ACC112 (cell line): ENCODE data around the gene ZNF236.

Experiments used
- H2AFZ ChIP-seq: fragments of 200-600 bp; sonication (generic); one replicate; pipeline ENCODE4 v1.6.0; 2017; ENCODE audit warnings: antibody characterized with exemption, low read length; ENCODE audit not compliant: unreplicated experiment
- H3K27ac ChIP-seq: fragments of 200-600 bp; sonication (generic); 2 replicates; pipeline ENCODE4 v1.5.1; 2014; ENCODE audit warnings: low read depth, mild to moderate bottlenecking, antibody characterized with exemption, low read length, moderate library complexity
- H3K27me3 ChIP-seq: fragments of 200-600 bp; sonication (generic); 2 replicates; pipeline ENCODE4 v1.6.1; 2014; ENCODE audit warnings: mild to moderate bottlenecking, antibody characterized with exemption, low read length, moderate library complexity, mixed read lengths; ENCODE audit not compliant: insufficient read depth
- H3K36me3 ChIP-seq: fragments of 200-600 bp; sonication (generic); 2 replicates; pipeline ENCODE4 v1.6.1; 2016; ENCODE audit warnings: mild to moderate bottlenecking, antibody characterized with exemption, low read length, moderate library complexity, mixed read lengths; ENCODE audit not compliant: insufficient read depth
- H3K4me1 ChIP-seq: fragments of 200-600 bp; sonication (generic); one replicate; pipeline ENCODE4 v1.6.1; 2016; ENCODE audit warnings: low read length, mixed read lengths; ENCODE audit not compliant: insufficient read depth, unreplicated experiment, control insufficient read depth
- H3K4me3 ChIP-seq: fragments of 200-600 bp; sonication (generic); 2 replicates; pipeline ENCODE4 v1.5.1; 2014; ENCODE audit warnings: mild to moderate bottlenecking, low read depth, low read length
- H3K79me2 ChIP-seq: fragments of 200-600 bp; sonication (generic); one replicate; pipeline ENCODE4 v1.6.0; 2016; ENCODE audit warnings: low read length; ENCODE audit not compliant: control insufficient read depth, unreplicated experiment, insufficient read depth

Gene ZNF236

DNA sequence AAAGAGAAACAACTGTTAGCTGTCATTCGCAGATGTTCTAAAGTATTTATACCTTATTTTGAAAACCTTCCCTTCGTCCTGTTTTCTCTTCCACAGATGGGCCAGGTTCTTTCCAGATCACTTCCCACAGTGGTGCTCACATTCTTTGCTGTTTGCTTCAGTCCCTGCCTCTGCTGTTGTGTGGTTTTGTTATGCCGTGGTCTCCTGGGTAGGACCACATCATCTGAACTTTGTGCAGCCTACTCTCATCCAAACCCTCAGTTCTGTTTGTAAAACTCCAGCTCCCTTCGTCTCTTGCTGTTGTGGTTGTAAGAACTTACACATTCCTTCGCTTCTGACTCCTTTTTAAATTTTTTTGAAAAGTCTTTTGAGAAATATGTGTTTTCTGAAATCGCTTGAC, 38.1 kb downstream of the ZNF236 start:
- Histone ChIP-seq H3K4me3 (no peak overlapping the region), H3K27ac (no peak overlapping the region), H3K36me3 (no peaks in the 10 kb centered on the region), H3K79me2 (no peaks in the 10 kb centered on the region), H3K4me1 (no peaks in the 10 kb centered on the region), H3K27me3 (no peaks in the 10 kb centered on the region), H2AFZ (no peak overlapping the region)

DNA sequence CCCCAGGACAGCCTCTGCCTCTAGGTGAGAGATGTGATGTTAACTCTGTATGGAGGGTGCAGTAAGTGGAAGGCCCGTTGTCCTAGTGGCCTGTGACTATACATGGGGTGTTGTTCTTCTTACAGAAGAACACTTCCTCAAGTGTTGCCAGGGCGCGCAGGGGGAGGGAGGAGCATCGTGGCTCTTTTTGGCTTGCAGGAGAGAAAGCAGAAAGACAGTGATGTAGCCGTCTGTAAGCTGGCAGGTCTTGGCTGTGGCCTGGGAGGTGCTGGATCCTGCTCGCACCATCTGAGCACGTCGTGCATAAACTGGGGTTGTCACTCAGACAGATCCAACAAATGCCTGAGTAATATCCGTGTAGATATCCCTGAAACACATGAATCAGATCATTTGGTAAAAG, 44.3 kb downstream of the ZNF236 start:
- Histone ChIP-seq H3K27me3 (no peaks in the 10 kb centered on the region), H3K4me1 (no peaks in the 10 kb centered on the region)

DNA sequence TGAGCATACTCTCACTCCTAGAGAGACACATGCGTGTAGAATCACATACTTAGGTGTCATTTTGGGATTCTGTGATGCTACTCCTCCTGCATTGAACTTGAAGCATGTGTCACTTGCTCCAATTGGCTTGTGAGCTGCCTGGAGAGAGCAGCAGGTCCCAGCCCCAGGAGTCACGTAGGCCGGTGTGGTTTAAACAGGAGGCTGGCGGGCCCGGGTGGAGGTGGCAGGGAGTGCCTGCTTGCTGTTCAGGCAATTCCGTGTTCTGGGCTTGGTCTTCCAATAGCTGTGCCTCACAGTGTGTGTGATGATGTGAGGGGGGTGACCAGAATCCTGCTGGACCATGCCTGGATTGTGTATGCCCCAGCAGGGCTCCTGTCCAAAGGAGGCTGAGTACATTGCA, 51.0 kb downstream of the ZNF236 start:
- Histone ChIP-seq H3K36me3 (peaks cover under 1% of the 10 kb centered on the region; the same call in 1 of the 2 replicates), H3K79me2 (no peaks in the 10 kb centered on the region)

More for the DNA sequence above, 44.3 kb downstream of the ZNF236 start:
- Histone ChIP-seq H3K27ac (no peak overlapping the region), H2AFZ (no peak overlapping the region), H3K4me3 (no peak overlapping the region), H3K36me3 (0 out of 2 replicates have a peak, but pooled peaks cover 3% of the 10 kb centered on the region), H3K79me2 (no peaks in the 10 kb centered on the region)

DNA sequence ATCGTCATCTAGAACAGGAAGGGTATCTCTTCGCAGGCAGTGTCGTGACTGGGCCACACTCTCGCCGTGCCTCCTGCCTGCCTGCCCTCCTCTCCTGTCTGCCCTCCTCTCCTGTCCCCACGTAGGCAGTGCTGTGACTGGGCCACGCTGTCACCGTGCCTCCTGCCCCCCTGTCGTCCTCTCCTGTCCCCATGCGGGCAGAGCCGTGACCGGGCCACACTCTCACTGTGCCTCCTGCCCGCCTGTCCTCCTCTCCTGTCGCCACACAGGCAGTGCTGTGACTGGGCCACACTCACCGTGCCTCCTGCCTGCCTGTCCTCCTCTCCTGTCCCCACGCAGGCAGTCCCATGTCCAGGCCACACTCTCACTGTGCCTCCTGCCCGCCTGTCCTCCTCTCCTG, 51.4 kb downstream of the ZNF236 start:
- Histone ChIP-seq H3K36me3 (peaks cover 2% of the 10 kb centered on the region; the same call in 1 of the 2 replicates), H3K4me1 (no peaks in the 10 kb centered on the region), H3K27me3 (no peaks in the 10 kb centered on the region), H3K27ac (no peak overlapping the region), H3K79me2 (no peaks in the 10 kb centered on the region), H3K4me3 (no peak overlapping the region), H2AFZ (no peak overlapping the region)

More for the DNA sequence above, 51.0 kb downstream of the ZNF236 start:
- H3K27me3 ChIP-seq = no peaks in the 10 kb centered on the region
- H2AFZ ChIP-seq = no peak overlapping the region
- no peaks in the 10 kb centered on the region for H3K4me1 ChIP-seq
- no peak overlapping the region for H3K4me3 ChIP-seq
- no peak overlapping the region for H3K27ac ChIP-seq

DNA sequence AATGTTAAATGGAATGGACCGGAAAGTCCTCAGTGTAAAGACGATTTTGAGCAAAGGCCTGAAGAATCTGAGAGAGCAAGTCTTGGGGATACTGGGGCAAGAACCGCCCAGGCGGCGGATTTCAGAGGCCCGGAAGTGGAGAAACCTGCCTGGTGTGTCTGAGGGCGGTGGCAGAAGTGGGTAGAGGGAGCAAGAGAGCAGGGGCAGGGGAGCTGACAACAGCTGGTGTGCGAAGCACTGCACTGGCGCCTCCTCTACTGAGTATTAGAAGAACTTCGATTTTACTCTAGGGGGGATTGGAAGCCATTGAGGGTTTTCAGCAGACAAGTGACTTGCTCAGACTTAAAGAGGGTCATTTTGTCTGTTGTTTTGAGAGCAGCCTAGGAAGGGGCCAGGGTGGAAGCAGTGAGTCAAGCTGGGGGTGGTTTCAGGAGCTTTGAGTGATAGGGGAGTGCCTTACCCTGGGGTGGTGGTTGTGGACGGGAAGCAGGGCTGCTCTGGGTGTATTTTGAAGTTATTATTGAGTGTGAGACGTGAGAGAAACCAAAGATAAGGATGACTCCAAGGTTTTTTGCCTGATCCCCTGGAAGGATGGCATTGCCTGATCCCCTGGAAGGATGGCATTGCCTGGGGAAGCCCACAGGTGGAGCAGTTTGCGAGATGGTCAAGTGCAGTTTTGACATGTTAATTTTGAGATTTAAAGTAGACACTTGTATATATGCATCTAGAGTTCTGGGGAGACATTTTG, 52.5 kb downstream of the ZNF236 start:
- Histone ChIP-seq H3K36me3 (peaks cover 2% of the 10 kb centered on the region; the same call in 1 of the 2 replicates), H3K79me2 (no peaks in the 10 kb centered on the region), H3K4me3 (no peak overlapping the region), H3K27ac (no peak overlapping the region), H3K4me1 (no peaks in the 10 kb centered on the region), H3K27me3 (no peaks in the 10 kb centered on the region), H2AFZ (no peak overlapping the region)

DNA sequence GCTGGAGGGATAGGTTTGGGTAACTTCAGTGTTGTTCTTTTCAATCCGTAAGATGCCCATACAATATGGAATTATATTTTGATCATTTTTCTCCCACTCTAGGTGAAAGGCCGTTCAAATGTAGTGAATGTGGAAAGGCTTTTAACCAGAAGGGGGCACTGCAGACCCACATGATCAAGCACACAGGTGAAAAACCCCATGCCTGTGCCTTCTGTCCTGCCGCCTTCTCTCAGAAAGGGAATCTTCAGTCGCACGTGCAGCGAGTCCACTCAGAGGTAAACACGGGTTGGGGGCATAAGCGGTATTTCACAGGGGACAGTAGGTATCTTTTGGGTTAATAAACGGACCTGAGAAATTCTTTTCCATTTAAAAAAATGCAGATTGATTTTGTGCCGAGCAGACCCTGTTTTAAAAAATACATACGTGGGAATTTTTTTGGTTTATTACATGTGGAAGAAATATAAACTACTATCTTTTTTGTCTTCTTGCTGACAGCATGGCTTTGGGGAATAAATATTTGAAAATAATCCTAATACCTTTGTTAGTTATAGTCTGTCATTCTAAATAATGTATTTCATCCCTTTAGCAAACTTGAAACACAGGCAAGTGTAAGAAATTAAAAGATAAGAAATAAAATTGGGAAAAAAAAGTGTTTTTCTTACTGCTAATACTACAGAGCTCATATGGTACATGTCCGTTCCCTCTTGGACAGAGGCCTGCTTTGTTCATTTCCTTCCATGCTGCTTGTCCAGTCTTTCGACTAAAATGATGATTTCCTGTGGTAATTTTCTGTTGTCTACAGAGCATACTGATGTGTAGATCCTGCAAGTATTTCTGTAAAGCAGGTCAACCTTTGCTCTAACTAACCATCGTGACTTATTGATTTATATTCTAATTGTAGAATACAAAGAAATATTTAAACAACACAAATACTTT, 53.3 kb downstream of the ZNF236 start:
- no peak overlapping the region for H2AFZ ChIP-seq
- H3K27ac ChIP-seq = no peak overlapping the region
- H3K36me3 ChIP-seq = peaks cover 2% of the 10 kb centered on the region; the same call in 1 of the 2 replicates
- H3K79me2 ChIP-seq = no peaks in the 10 kb centered on the region
- no peaks in the 10 kb centered on the region for H3K4me1 ChIP-seq
- no peak overlapping the region for H3K4me3 ChIP-seq
- H3K27me3 ChIP-seq = no peaks in the 10 kb centered on the region

DNA sequence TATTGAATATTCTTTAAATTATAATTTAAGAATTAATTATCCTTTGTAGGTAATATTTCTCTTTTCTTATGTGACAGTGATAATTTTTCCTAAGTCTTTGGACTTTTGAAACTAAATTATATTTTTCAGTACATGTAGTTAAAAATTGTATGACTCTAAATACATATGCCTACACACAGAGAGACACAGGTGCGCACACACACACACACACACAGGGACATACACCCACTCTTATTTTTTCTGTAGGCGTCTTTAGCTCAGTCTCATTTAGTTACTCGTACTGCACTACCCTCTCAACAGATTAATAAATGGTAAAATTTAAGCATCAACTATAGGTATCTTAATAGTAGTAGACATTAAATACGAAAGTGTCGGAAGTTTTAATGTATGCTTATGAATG, 56.1 kb downstream of the ZNF236 start:
- Histone ChIP-seq H3K79me2 (no peaks in the 10 kb centered on the region), H3K27ac (no peak overlapping the region), H2AFZ (no peak overlapping the region), H3K27me3 (no peaks in the 10 kb centered on the region), H3K4me3 (no peak overlapping the region), H3K4me1 (no peaks in the 10 kb centered on the region), H3K36me3 (peaks cover 2% of the 10 kb centered on the region; the same call in 1 of the 2 replicates)

DNA sequence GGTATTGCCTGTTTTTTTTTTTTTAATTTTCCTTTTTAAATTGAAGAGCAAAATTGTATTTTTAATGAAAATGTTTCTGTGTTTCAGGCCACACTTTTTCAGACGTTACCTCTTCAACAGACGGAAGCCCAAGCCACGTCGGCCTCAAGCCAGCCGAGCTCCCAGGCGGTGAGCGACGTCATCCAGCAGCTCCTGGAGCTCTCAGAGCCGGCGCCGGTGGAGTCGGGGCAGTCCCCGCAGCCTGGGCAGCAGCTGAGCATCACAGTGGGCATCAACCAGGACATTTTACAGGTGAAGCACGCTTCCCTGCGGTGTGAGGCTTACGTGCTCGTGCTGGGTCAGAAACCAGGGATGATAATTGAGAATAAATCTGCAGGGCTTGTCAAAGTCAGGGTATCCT, 57.7 kb downstream of the ZNF236 start:
- no peak overlapping the region for H3K27ac ChIP-seq
- H2AFZ ChIP-seq = no peak overlapping the region
- peaks cover 2% of the 10 kb centered on the region; the same call in 1 of the 2 replicates for H3K36me3 ChIP-seq
- H3K4me1 ChIP-seq = no peaks in the 10 kb centered on the region
- no peaks in the 10 kb centered on the region for H3K27me3 ChIP-seq
- H3K4me3 ChIP-seq = no peak overlapping the region
- H3K79me2 ChIP-seq = no peaks in the 10 kb centered on the region

DNA sequence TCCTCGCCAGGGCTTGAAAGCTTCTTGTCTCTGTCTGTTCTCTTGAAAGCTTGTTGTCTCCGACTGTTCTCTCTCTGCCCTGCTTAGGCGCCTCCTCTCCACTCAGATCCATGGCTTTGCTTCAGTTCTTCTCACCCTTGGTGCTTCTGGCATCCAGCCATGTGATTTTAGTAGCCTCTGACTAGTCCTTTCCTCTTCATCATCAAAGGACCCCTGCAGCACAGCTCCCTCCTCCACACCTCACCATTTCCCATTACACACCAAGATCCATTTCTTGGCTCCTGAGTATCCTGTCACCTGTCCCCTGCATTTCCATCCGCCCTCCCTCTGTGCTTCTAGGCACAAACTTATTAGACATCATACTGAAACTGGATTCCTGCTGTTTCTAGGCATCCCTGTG, 59.4 kb downstream of the ZNF236 start:
- Histone ChIP-seq H3K36me3 (peaks cover 2% of the 10 kb centered on the region; the same call in 1 of the 2 replicates), H3K4me1 (no peaks in the 10 kb centered on the region), H3K27me3 (no peaks in the 10 kb centered on the region), H3K79me2 (no peaks in the 10 kb centered on the region), H3K4me3 (no peak overlapping the region), H2AFZ (no peak overlapping the region), H3K27ac (no peak overlapping the region)

DNA sequence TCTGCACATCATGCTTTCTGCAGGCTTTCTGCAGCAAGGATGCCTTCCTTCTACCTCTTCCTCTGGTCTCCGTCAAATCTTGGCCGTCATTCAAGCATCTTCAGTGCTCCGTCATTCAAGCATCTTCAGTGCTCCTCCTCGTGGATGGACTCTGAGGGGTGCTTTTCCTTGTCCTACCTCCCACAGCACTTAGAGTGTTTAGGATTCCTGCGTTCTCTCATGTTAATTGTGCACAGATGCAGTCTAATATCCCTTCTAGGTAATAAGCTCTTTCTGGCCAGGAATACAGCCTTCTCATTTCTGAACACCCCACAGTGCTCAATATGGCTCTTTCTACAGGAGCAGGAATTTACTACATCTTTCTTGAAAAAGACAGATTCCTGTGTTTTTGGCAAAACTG, 59.8 kb downstream of the ZNF236 start:
- Histone ChIP-seq H3K27ac (no peak overlapping the region), H3K79me2 (no peaks in the 10 kb centered on the region), H3K27me3 (no peaks in the 10 kb centered on the region), H2AFZ (no peak overlapping the region), H3K36me3 (peaks cover 2% of the 10 kb centered on the region; the same call in 1 of the 2 replicates), H3K4me1 (no peaks in the 10 kb centered on the region), H3K4me3 (no peak overlapping the region)
